ENCODE data around the gene ABCC1. TPM values are rescaled to one million over a fixed set of nuclear protein-coding genes. Genes with fewer than 3 reads are reported as not detected.

ABCC1 gene
- total RNA-seq, 6 donors from 2014 or later: 35.4 to 106 (median 44.8) TPM

GRCh38 chr16:15973421-15973820 lies 24.0 kb downstream of the ABCC1 start:
- Histone ChIP-seq H3K27ac (no peak overlapping the region), H3K9me3 (no peaks in the 10 kb centered on the region), H3K4me1 (peaks cover 14 to 40% (median 32%) of the 10 kb centered on the region in 4 donors), H3K36me3 (no peaks in the 10 kb centered on the region), H3K27me3 (no peaks in the 10 kb centered on the region), H3K4me3 (no peak overlapping the region)
- TF ChIP-seq POLR2A (IDR thresholded peaks at IDR 0.05) (no peak), EP300 (IDR thresholded peaks at IDR 0.05) (no peak), POLR2AphosphoS5 (IDR thresholded peaks at IDR 0.05) (no peak), CTCF (IDR thresholded peaks at IDR 0.05) (no peak)
- DNase-seq (no peak), ATAC-seq (ENCODE audit: low FRiP score in 2 of 2) (no peak)
- WGBS, 2 donors: 86 to 89% methylated on average over 5 of the region's 5 CpGs

- ATAC-seq (ENCODE audit: low FRiP score in 2 of 2): no peak
- 75 to 95% methylated on average over 2 of the region's 2 CpGs for WGBS, 2 donors
- peak overlapping the region in 3 of 4 donors; percentile 15 to 33 (median 25) for H3K27ac ChIP-seq
Measured at GRCh38 chr16:15974057-15974456, 24.6 kb downstream of the ABCC1 start.

GRCh38 chr16:15975172-15975571 lies 25.8 kb downstream of the ABCC1 start:
- WGBS, 2 donors: 63 to 87% methylated on average over 5 of the region's 5 CpGs
- Histone ChIP-seq H3K4me1 (peaks cover 17 to 40% (median 32%) of the 10 kb centered on the region in 4 donors), H3K27me3 (no peaks in the 10 kb centered on the region), H3K9me3 (no peaks in the 10 kb centered on the region), H3K4me3 (no peak overlapping the region), H3K27ac (peak overlapping the region; percentile 18 to 31 (median 27)), H3K36me3 (no peaks in the 10 kb centered on the region)
- peak in 1 of 4 donors; percentile 4 for TF ChIP-seq EP300 (IDR thresholded peaks at IDR 0.05)
- no peak for TF ChIP-seq CTCF (IDR thresholded peaks at IDR 0.05)
- no peak for TF ChIP-seq POLR2AphosphoS5 (IDR thresholded peaks at IDR 0.05)
- TF ChIP-seq POLR2A (IDR thresholded peaks at IDR 0.05): no peak
- DNase-seq (no peak), ATAC-seq (ENCODE audit: low FRiP score in 2 of 2) (no peak)

More at GRCh38 chr16:15974057-15974456, 24.6 kb downstream of the ABCC1 start:
- Histone ChIP-seq H3K27me3 (no peaks in the 10 kb centered on the region), H3K4me3 (no peak overlapping the region), H3K4me1 (peaks cover 14 to 40% (median 32%) of the 10 kb centered on the region in 4 donors), H3K9me3 (no peaks in the 10 kb centered on the region), H3K36me3 (no peaks in the 10 kb centered on the region)
- no peak for DNase-seq
- TF ChIP-seq EP300 (IDR thresholded peaks at IDR 0.05) (no peak), POLR2AphosphoS5 (IDR thresholded peaks at IDR 0.05) (no peak), POLR2A (IDR thresholded peaks at IDR 0.05) (no peak), CTCF (IDR thresholded peaks at IDR 0.05) (no peak)

- peaks cover 0 to 7% (median 3%) of the 10 kb centered on the region in 4 donors for H3K9me3 ChIP-seq
- TF ChIP-seq POLR2A (IDR thresholded peaks at IDR 0.05): no peak
- no peak for TF ChIP-seq EP300 (IDR thresholded peaks at IDR 0.05)
- TF ChIP-seq POLR2AphosphoS5 (IDR thresholded peaks at IDR 0.05): no peak
- TF ChIP-seq CTCF (IDR thresholded peaks at IDR 0.05): no peak
- no peak overlapping the region for H3K4me3 ChIP-seq
- peak overlapping the region; percentile 55 to 87 (median 78) for H3K27ac ChIP-seq
- no peaks in the 10 kb centered on the region for H3K36me3 ChIP-seq
- no peaks in the 10 kb centered on the region for H3K27me3 ChIP-seq
- WGBS, 2 donors: 72 to 73% methylated on average over 4 to 5 of the region's 5 CpGs
- DNase-seq (no peak), ATAC-seq (ENCODE audit: low FRiP score in 2 of 2) (peak in 1 of 2 donors; percentile 12)
- peaks cover 17 to 40% (median 32%) of the 10 kb centered on the region in 4 donors for H3K4me1 ChIP-seq
Measured at GRCh38 chr16:15976225-15976812, 26.9 kb downstream of the ABCC1 start.
